Activated B cell treated with CpG ODN at 0.5 μM for 24 hours (primary cell): Measurements from ENCODE around the gene LBHD1. TPM values are rescaled to one million over a fixed set of nuclear protein-coding genes. Genes with fewer than 3 reads are reported as not detected.
A peak's percentile ranks its signal among the peaks of the same experiment; 100 is the strongest.

Source experiments
- ATAC-seq: fragments of 200-7000 bp; cut with Tn5 transposase; one replicate; pipeline ENCODE4 v1.10.0; 2021; ENCODE audit warnings: low read depth, mild to moderate bottlenecking, moderate library complexity
- CTCF ChIA-PET: fragments of 350-600 bp; sonication (Branson Sonifier 250); formaldehyde crosslinking; loops from one replicate; lab custom pipeline; 2021; ENCODE audit warnings: antibody characterized with exemption; lab: Charles Lee
- POLR2A ChIA-PET: fragments of 350-600 bp; sonication (Branson Sonifier 250); formaldehyde crosslinking; loops from one replicate; lab custom pipeline; 2021; ENCODE audit warnings: antibody characterized with exemption; lab: Charles Lee
- DNase-seq: peaks from one replicate; pipeline ENCODE4 v3.0.0; 2022
- H3K27ac Mint-ChIP-seq: one replicate; pipeline ENCODE4 v1.8.0; 2020; ENCODE audit warnings: mixed read lengths
- H3K27me3 Mint-ChIP-seq: one replicate; pipeline ENCODE4 v1.8.0; 2021; ENCODE audit warnings: mixed read lengths
- H3K36me3 Mint-ChIP-seq: one replicate; pipeline ENCODE4 v1.8.0; 2021; ENCODE audit warnings: low read depth, mixed read lengths
- H3K4me1 Mint-ChIP-seq: one replicate; pipeline ENCODE4 v1.8.0; 2021; ENCODE audit warnings: mixed read lengths
- H3K4me3 Mint-ChIP-seq: one replicate; pipeline ENCODE4 v1.8.0; 2020; ENCODE audit warnings: mild to moderate bottlenecking, mixed read lengths
- H3K9me3 Mint-ChIP-seq: one replicate; pipeline ENCODE4 v1.8.0; 2020; ENCODE audit warnings: mixed read lengths
- intact Hi-C: fragments of 100-400 bp; cut with micrococcal nuclease; formaldehyde crosslinking; loops from one replicate; pipeline ENCODE4 v1.15.1; 2024
- total RNA-seq: library from RNA; stranded (reverse); gene quantifications from 2 replicates; pipeline ENCODE4 v1.2.3, GENCODE V29; 2022
- TF ChIP-seq, protein P1 (sequence below): fragments of 200-600 bp; IDR thresholded peaks from one replicate; pipeline ENCODE4 v1.8.0; 2022; ENCODE audit warnings: antibody characterized with exemption, mild to moderate bottlenecking

The LBHD1 gene
- total RNA-seq, 1 donor from 2014 or later: 24.9 TPM

DNA sequence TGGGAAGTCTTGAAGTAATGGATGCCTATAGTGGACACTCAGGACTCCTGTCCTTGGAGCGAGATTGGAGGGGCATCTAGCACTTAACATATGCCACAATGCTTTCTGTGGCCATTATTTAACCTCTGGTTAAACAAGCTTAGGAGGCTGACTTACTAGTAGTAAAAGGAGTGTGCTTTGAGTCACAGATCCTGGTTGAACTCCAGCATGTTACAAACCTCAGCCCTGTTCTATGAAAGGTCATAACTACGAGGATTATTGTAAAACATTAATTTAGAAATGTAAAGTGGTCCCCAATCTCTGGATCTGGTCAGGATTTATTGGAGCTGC is 1.1 kb upstream of the LBHD1 start:
- Mint-ChIP-seq H3K36me3 (peaks cover 54% of the 10 kb centered on the region), H3K27me3 (no peaks in the 10 kb centered on the region), H3K27ac (no peak overlapping the region), H3K4me1 (peaks cover 63% of the 10 kb centered on the region), H3K9me3 (no peaks in the 10 kb centered on the region), H3K4me3 (peak overlapping the region; percentile 100)
- DNase-seq: no peak
- intact Hi-C loops: loop anchor here (5.0 kb wide), 1 partner anchor 169 kb away; no protein-coding TSS in a partner anchor
- TF ChIP-seq, protein P1, sequence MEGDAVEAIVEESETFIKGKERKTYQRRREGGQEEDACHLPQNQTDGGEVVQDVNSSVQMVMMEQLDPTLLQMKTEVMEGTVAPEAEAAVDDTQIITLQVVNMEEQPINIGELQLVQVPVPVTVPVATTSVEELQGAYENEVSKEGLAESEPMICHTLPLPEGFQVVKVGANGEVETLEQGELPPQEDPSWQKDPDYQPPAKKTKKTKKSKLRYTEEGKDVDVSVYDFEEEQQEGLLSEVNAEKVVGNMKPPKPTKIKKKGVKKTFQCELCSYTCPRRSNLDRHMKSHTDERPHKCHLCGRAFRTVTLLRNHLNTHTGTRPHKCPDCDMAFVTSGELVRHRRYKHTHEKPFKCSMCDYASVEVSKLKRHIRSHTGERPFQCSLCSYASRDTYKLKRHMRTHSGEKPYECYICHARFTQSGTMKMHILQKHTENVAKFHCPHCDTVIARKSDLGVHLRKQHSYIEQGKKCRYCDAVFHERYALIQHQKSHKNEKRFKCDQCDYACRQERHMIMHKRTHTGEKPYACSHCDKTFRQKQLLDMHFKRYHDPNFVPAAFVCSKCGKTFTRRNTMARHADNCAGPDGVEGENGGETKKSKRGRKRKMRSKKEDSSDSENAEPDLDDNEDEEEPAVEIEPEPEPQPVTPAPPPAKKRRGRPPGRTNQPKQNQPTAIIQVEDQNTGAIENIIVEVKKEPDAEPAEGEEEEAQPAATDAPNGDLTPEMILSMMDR: no peak
- no peak for ATAC-seq
- POLR2A ChIA-PET: interaction anchor here (0.6 to 12.8 kb wide), 9 partner anchors 6 to 167 kb away, joined by 3 to 400 read pairs (median 18); partner anchors contain the start of genes B3GAT3, C11orf98, CSKMT and INTS5
- CTCF ChIA-PET: interaction anchor here (2.2 kb wide), 1 partner anchor 22 kb away, joined by 7 read pairs; no protein-coding TSS in a partner anchor

DNA sequence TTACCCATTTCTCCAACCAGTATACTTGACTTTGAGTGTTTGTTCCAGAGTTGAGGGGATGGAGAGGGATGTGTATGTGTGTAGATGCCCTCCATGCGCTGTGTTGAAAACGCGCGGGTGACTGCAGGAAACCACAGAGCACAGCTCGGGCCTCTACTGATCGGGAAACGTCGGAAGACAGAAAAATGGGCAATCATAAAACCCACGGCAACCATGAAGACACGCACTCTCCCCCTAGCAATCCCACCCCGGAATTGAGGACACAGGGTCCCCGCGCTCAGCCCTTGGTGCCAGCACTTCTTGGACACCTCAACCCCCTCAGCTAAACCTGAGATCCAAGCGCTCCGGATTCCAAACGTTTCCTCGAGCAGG is 845 bp downstream of the LBHD1 start:
- no peaks in the 10 kb centered on the region for H3K27me3 Mint-ChIP-seq
- POLR2A ChIA-PET: interaction anchor here (0.6 to 12.8 kb wide), 34 partner anchors 8 to 246 kb away, joined by 3 to 400 read pairs (median 8); partner anchors contain the start of genes B3GAT3, BSCL2, EEF1G and GANAB
- DNase-seq (no peak), ATAC-seq (peak; percentile 14)
- peak overlapping the region; percentile 100 for H3K4me3 Mint-ChIP-seq
- peaks cover 63% of the 10 kb centered on the region for H3K4me1 Mint-ChIP-seq
- CTCF ChIA-PET: interaction anchor here (1.0 to 1.1 kb wide), 2 partner anchors 79 to 115 kb away, joined by 3 read pairs; no protein-coding TSS in a partner anchor
- peak overlapping the region; percentile 98 for H3K27ac Mint-ChIP-seq
- H3K9me3 Mint-ChIP-seq: no peaks in the 10 kb centered on the region
- peaks cover 48% of the 10 kb centered on the region for H3K36me3 Mint-ChIP-seq
- TF ChIP-seq, protein P1: no peak
- intact Hi-C loops: loop anchor here (1.0 to 5.0 kb wide), 4 partner anchors 8 to 171 kb away; partner anchors contain the start of genes INTS5, TTC9C and UBXN1

GRCh38 chr11:62669420-62670161 is 2.5 kb downstream of the LBHD1 start:
- H3K27ac Mint-ChIP-seq: peak overlapping the region; percentile 98
- DNase-seq (no peak), ATAC-seq (no peak)
- H3K9me3 Mint-ChIP-seq: no peaks in the 10 kb centered on the region
- H3K4me3 Mint-ChIP-seq: peak overlapping the region; percentile 100
- H3K36me3 Mint-ChIP-seq: peaks cover 47% of the 10 kb centered on the region
- no peaks in the 10 kb centered on the region for H3K27me3 Mint-ChIP-seq
- POLR2A ChIA-PET: interaction anchor here (0.7 to 12.8 kb wide), 17 partner anchors 8 to 234 kb away, joined by 3 to 400 read pairs (median 7); partner anchors contain the start of genes B3GAT3, BSCL2, GNG3 and INTS5
- peaks cover 69% of the 10 kb centered on the region for H3K4me1 Mint-ChIP-seq
- TF ChIP-seq, protein P1: no peak
- intact Hi-C loops: loop anchor here (2.0 to 5.0 kb wide), 3 partner anchors 17 to 173 kb away; partner anchors contain the start of genes INTS5 and TTC9C
- CTCF ChIA-PET: interaction anchor here (1.3 kb wide), 1 partner anchor 13 kb away, joined by 3 read pairs; no protein-coding TSS in a partner anchor

DNA sequence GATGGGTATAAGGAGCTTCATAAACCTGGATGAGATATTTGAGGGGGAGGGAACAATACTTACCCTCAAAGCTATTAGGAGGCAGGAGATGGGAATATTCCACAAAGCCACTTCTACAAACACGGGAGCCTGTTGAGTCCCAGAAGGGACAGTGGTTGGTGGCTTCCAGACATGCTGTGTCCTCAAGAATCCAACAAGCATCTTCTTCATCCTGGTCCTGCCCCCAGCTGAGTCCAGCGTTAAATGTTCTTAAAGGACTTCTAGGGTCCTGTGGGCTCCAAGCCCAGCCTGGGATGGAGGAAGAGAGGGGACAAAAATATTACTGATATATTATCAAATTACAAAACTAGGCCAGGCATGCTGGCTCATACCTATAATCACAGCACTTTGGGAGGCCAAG is 4.6 kb downstream of the LBHD1 start:
- TF ChIP-seq, protein P1: no peak
- ATAC-seq: no peak
- POLR2A ChIA-PET: interaction anchor here (0.7 to 12.8 kb wide), 16 partner anchors 10 to 223 kb away, joined by 3 to 400 read pairs (median 12); partner anchors contain the start of genes BSCL2, EEF1G, GANAB and GNG3
- CTCF ChIA-PET: interaction anchor here (1.5 kb wide), 1 partner anchor 27 kb away, joined by 6 read pairs; no protein-coding TSS in a partner anchor
- Mint-ChIP-seq H3K27me3 (no peaks in the 10 kb centered on the region), H3K4me1 (peaks cover 63% of the 10 kb centered on the region), H3K9me3 (no peaks in the 10 kb centered on the region), H3K36me3 (peaks cover 49% of the 10 kb centered on the region), H3K4me3 (peak overlapping the region; percentile 97), H3K27ac (peak overlapping the region; percentile 88)
- no peak for DNase-seq
- intact Hi-C loops: no loop called here
